Esophagus muscularis mucosa (tissue), 4 donors: ENCODE results near the gene SPAG16.

ENCODE experiments used
- EP300 ChIP-seq: sonication (generic); formaldehyde crosslinking; IDR thresholded peaks from one replicate; pipeline ENCODE4 v1.6.1; 2017; ENCODE audit warnings: antibody characterized with exemption
- POLR2A ChIP-seq: fragments of 450-650 bp; IDR thresholded peaks from one replicate; pipeline ENCODE4 v1.6.1; 2017; ENCODE audit warnings: antibody characterized with exemption, moderate library complexity, mild to moderate bottlenecking, low read depth
- POLR2AphosphoS5 ChIP-seq, 2 donors: sonication (generic); formaldehyde crosslinking; IDR thresholded peaks; one replicate each; pipeline ENCODE4 v1.6.1; 2017; ENCODE audit warnings: antibody characterized with exemption in 2 of 2
- TF ChIP-seq, protein P1 (sequence below), 3 experiments: fragments of 200-600 bp in 2 of 3; fragments of 450-650 bp in 1 of 3; sonication (generic) in 2 of 3; IDR thresholded peaks; one replicate each; pipeline ENCODE4 v1.5.1; 2017 to 2019; ENCODE audit warnings: antibody characterized with exemption in 3 of 3, mild to moderate bottlenecking in 2 of 3, moderate library complexity in 1 of 3

DNA sequence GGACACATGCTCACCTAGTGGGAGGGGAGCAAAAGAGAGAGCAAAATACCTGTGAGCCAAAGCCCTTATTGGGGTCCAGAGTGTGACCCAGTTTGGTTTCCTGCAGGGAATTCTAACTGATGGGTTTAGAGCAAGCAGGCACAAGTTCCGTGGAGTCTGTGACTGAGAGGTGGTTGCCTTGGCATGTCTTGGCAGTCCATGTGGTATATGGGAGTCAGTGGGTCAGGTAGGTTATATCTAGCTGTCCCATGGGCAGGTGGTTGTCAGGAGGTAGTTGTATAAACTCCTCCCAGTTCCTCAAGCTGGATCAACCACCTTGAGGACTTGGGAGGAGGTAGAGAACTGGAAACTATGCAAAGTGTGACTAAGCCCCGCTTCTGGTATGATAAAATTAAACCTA, 673.8 kb downstream of the SPAG16 start:
- TF ChIP-seq, protein P1, sequence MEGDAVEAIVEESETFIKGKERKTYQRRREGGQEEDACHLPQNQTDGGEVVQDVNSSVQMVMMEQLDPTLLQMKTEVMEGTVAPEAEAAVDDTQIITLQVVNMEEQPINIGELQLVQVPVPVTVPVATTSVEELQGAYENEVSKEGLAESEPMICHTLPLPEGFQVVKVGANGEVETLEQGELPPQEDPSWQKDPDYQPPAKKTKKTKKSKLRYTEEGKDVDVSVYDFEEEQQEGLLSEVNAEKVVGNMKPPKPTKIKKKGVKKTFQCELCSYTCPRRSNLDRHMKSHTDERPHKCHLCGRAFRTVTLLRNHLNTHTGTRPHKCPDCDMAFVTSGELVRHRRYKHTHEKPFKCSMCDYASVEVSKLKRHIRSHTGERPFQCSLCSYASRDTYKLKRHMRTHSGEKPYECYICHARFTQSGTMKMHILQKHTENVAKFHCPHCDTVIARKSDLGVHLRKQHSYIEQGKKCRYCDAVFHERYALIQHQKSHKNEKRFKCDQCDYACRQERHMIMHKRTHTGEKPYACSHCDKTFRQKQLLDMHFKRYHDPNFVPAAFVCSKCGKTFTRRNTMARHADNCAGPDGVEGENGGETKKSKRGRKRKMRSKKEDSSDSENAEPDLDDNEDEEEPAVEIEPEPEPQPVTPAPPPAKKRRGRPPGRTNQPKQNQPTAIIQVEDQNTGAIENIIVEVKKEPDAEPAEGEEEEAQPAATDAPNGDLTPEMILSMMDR (IDR thresholded peaks at IDR 0.05), result no peak
- TF ChIP-seq POLR2A (no peak), POLR2AphosphoS5 (IDR thresholded peaks at IDR 0.05) (no peak), EP300 (no peak)
